ENCODE measurements around the gene FBXO11. TPM values are rescaled to one million over a fixed set of nuclear protein-coding genes. Genes with fewer than 3 reads are reported as not detected.

FBXO11 gene
- polyA plus RNA-seq, 2 donors = 17.0 to 25.2 TPM

GRCh38 chr2:47751856-47752414, 154.4 kb downstream of the FBXO11 start:
- WGBS, 2 donors = 69 to 73% methylated on average over 10 of the region's 10 CpGs

GRCh38 chr2:47747878-47748277, 158.4 kb downstream of the FBXO11 start:
- H3K4me1 ChIP-seq (ENCODE audit: control insufficient read depth in 2 of 2, insufficient read depth in 2 of 2, low read length in 1 of 2) = no peaks in the 10 kb centered on the region
- H3K9me3 ChIP-seq (ENCODE audit: control insufficient read depth in 2 of 2, insufficient read depth in 1 of 2, low read depth in 1 of 2, low read length in 1 of 2) = no peaks in the 10 kb centered on the region
- H3K27me3 ChIP-seq (ENCODE audit: control insufficient read depth in 1 of 2, insufficient read depth in 2 of 2, low read length in 2 of 2) = no peaks in the 10 kb centered on the region
- no peak overlapping the region for H3K27ac ChIP-seq (ENCODE audit: low read depth in 2 of 2, low read length in 1 of 2)
- WGBS, 2 donors = 83 to 86% methylated on average over 4 of the region's 4 CpGs
- H3K36me3 ChIP-seq (ENCODE audit: control insufficient read depth in 2 of 2, insufficient read depth in 2 of 2, low read length in 1 of 2) = no peaks in the 10 kb centered on the region
- H3K4me3 ChIP-seq (ENCODE audit: low read depth in 1 of 2, low read length in 2 of 2) = no peak overlapping the region

More at GRCh38 chr2:47751856-47752414, 154.4 kb downstream of the FBXO11 start:
- no peaks in the 10 kb centered on the region for H3K36me3 ChIP-seq (ENCODE audit: control insufficient read depth in 2 of 2, insufficient read depth in 2 of 2, low read length in 1 of 2)
- H3K9me3 ChIP-seq (ENCODE audit: control insufficient read depth in 2 of 2, insufficient read depth in 1 of 2, low read depth in 1 of 2, low read length in 1 of 2) = no peaks in the 10 kb centered on the region
- no peaks in the 10 kb centered on the region for H3K27me3 ChIP-seq (ENCODE audit: control insufficient read depth in 1 of 2, insufficient read depth in 2 of 2, low read length in 2 of 2)
- no peak overlapping the region for H3K4me3 ChIP-seq (ENCODE audit: low read depth in 1 of 2, low read length in 2 of 2)
- H3K4me1 ChIP-seq (ENCODE audit: control insufficient read depth in 2 of 2, insufficient read depth in 2 of 2, low read length in 1 of 2) = no peaks in the 10 kb centered on the region
- no peak overlapping the region for H3K27ac ChIP-seq (ENCODE audit: low read depth in 2 of 2, low read length in 1 of 2)

- Histone ChIP-seq H3K27ac (ENCODE audit: low read depth in 2 of 2, low read length in 1 of 2) (no peak overlapping the region), H3K4me1 (ENCODE audit: control insufficient read depth in 2 of 2, insufficient read depth in 2 of 2, low read length in 1 of 2) (no peaks in the 10 kb centered on the region), H3K4me3 (ENCODE audit: low read depth in 1 of 2, low read length in 2 of 2) (no peak overlapping the region), H3K36me3 (ENCODE audit: control insufficient read depth in 2 of 2, insufficient read depth in 2 of 2, low read length in 1 of 2) (no peaks in the 10 kb centered on the region), H3K27me3 (ENCODE audit: control insufficient read depth in 1 of 2, insufficient read depth in 2 of 2, low read length in 2 of 2) (peaks cover 0 to 4% of the 10 kb centered on the region in 2 donors), H3K9me3 (ENCODE audit: control insufficient read depth in 2 of 2, insufficient read depth in 1 of 2, low read depth in 1 of 2, low read length in 1 of 2) (no peaks in the 10 kb centered on the region)
- 66 to 80% methylated on average over 2 of the region's 2 CpGs for WGBS, 2 donors
Measured at GRCh38 chr2:47744074-47744473, 162.2 kb downstream of the FBXO11 start.

GRCh38 chr2:47741637-47742036, 164.7 kb downstream of the FBXO11 start:
- WGBS, 2 donors = 46 to 52% methylated on average over 3 of the region's 3 CpGs

GRCh38 chr2:47741101-47741500, 165.2 kb downstream of the FBXO11 start:
- Histone ChIP-seq H3K4me3 (ENCODE audit: low read depth in 1 of 2, low read length in 2 of 2) (no peak overlapping the region), H3K9me3 (ENCODE audit: control insufficient read depth in 2 of 2, insufficient read depth in 1 of 2, low read depth in 1 of 2, low read length in 1 of 2) (no peaks in the 10 kb centered on the region), H3K4me1 (ENCODE audit: control insufficient read depth in 2 of 2, insufficient read depth in 2 of 2, low read length in 1 of 2) (no peaks in the 10 kb centered on the region), H3K36me3 (ENCODE audit: control insufficient read depth in 2 of 2, insufficient read depth in 2 of 2, low read length in 1 of 2) (no peaks in the 10 kb centered on the region), H3K27ac (ENCODE audit: low read depth in 2 of 2, low read length in 1 of 2) (no peak overlapping the region), H3K27me3 (ENCODE audit: control insufficient read depth in 1 of 2, insufficient read depth in 2 of 2, low read length in 2 of 2) (peaks cover 0 to 4% of the 10 kb centered on the region in 2 donors)
- 56 to 62% methylated on average over 3 of the region's 3 CpGs for WGBS, 2 donors

More at GRCh38 chr2:47741637-47742036, 164.7 kb downstream of the FBXO11 start:
- no peaks in the 10 kb centered on the region for H3K36me3 ChIP-seq (ENCODE audit: control insufficient read depth in 2 of 2, insufficient read depth in 2 of 2, low read length in 1 of 2)
- H3K27ac ChIP-seq (ENCODE audit: low read depth in 2 of 2, low read length in 1 of 2) = no peak overlapping the region
- H3K9me3 ChIP-seq (ENCODE audit: control insufficient read depth in 2 of 2, insufficient read depth in 1 of 2, low read depth in 1 of 2, low read length in 1 of 2) = no peaks in the 10 kb centered on the region
- no peaks in the 10 kb centered on the region for H3K4me1 ChIP-seq (ENCODE audit: control insufficient read depth in 2 of 2, insufficient read depth in 2 of 2, low read length in 1 of 2)
- peaks cover 0 to 4% of the 10 kb centered on the region in 2 donors for H3K27me3 ChIP-seq (ENCODE audit: control insufficient read depth in 1 of 2, insufficient read depth in 2 of 2, low read length in 2 of 2)
- H3K4me3 ChIP-seq (ENCODE audit: low read depth in 1 of 2, low read length in 2 of 2) = no peak overlapping the region

Other genes with a start within 250 kb of the FBXO11 start
- 10 to 100 TPM in 1 of 2 donors, 1 to 10 TPM in 1; 5.3 to 12.2 TPM for gene MSH6, start 123.4 kb downstream of the FBXO11 start, polyA plus RNA-seq